Stimulated activated naive CD4-positive, alpha-beta T cell (primary cell): ENCODE measurements around the gene GNAI3.

ENCODE experiments used
- DNase-seq, 6 experiments: peaks; one replicate each; lab custom pipeline; 2025; lab: John Stamatoyannopoulos, UW

GNAI3 gene

GRCh38 chr1:109548321-109549267, at the start of gene GNAI3:
GNAI3 (plus strand) TSS chr1:109548615; CDS start chr1:109548721, 106 bp downstream.
- DNase-seq = peak; percentile 90 to 95 (median 92)

GRCh38 chr1:109499081-109499480, 49.3 kb upstream of the GNAI3 start:
- no peak for DNase-seq

GRCh38 chr1:109499661-109500536, 48.5 kb upstream of the GNAI3 start:
- DNase-seq = peak; percentile 35 to 64 (median 48)

GRCh38 chr1:109500941-109501381, 47.5 kb upstream of the GNAI3 start:
- DNase-seq = no peak

GRCh38 chr1:109501644-109502363, 46.6 kb upstream of the GNAI3 start:
- peak in 1 of 6 experiments; percentile 57 for DNase-seq

GRCh38 chr1:109502364-109502851, 46.0 kb upstream of the GNAI3 start:
- DNase-seq = peak; percentile 58 to 86 (median 78)

GRCh38 chr1:109503935-109504334, 44.5 kb upstream of the GNAI3 start:
- DNase-seq = peak in 2 of 6 experiments; percentile 20 to 21

GRCh38 chr1:109504974-109505373, 43.4 kb upstream of the GNAI3 start:
- DNase-seq = peak in 1 of 6 experiments; percentile 8

- peak in 1 of 6 experiments; percentile 5 for DNase-seq
Observed at GRCh38 chr1:109508001-109508872, 40.2 kb upstream of the GNAI3 start.

- DNase-seq = no peak
Observed at GRCh38 chr1:109508873-109509175, 39.6 kb upstream of the GNAI3 start.

GRCh38 chr1:109509176-109510134, 39.0 kb upstream of the GNAI3 start, which contains the start of gene AMIGO1:
AMIGO1 (minus strand) TSS chr1:109509727; CDS start chr1:109508912, 815 bp downstream.
- peak; percentile 32 to 83 (median 63) for DNase-seq

GRCh38 chr1:109513110-109513710, 35.2 kb upstream of the GNAI3 start:
- DNase-seq = no peak

GRCh38 chr1:109514846-109515245, 33.6 kb upstream of the GNAI3 start:
- DNase-seq = no peak

GRCh38 chr1:109516872-109517271, 31.5 kb upstream of the GNAI3 start:
- no peak for DNase-seq

GRCh38 chr1:109517337-109517736, 31.1 kb upstream of the GNAI3 start:
- DNase-seq = no peak

GRCh38 chr1:109521002-109521951, 27.1 kb upstream of the GNAI3 start:
- DNase-seq = no peak

- DNase-seq = no peak
Observed at GRCh38 chr1:109522026-109522425, 26.4 kb upstream of the GNAI3 start.

GRCh38 chr1:109523706-109524105, 24.7 kb upstream of the GNAI3 start:
- no peak for DNase-seq
